Esophagus squamous epithelium (tissue), 4 donors: ENCODE results near the gene NLN.

Source experiments
- POLR2A ChIP-seq, 4 donors: fragments of 450-650 bp; IDR thresholded peaks; one replicate each; pipeline ENCODE4 v1.6.1; 2017; ENCODE audit warnings: antibody characterized with exemption in 4 of 4, mild to moderate bottlenecking in 4 of 4, moderate library complexity in 3 of 4
- TF ChIP-seq, protein P1 (sequence below), 6 experiments: fragments of 450-650 bp in 4 of 6; fragments of 200-600 bp in 2 of 6; sonication (generic) in 2 of 6; IDR thresholded peaks; one replicate each; pipeline ENCODE4 v1.5.1; 2016 to 2019; ENCODE audit warnings: antibody characterized with exemption in 6 of 6, mild to moderate bottlenecking in 4 of 6, moderate library complexity in 4 of 6

DNA sequence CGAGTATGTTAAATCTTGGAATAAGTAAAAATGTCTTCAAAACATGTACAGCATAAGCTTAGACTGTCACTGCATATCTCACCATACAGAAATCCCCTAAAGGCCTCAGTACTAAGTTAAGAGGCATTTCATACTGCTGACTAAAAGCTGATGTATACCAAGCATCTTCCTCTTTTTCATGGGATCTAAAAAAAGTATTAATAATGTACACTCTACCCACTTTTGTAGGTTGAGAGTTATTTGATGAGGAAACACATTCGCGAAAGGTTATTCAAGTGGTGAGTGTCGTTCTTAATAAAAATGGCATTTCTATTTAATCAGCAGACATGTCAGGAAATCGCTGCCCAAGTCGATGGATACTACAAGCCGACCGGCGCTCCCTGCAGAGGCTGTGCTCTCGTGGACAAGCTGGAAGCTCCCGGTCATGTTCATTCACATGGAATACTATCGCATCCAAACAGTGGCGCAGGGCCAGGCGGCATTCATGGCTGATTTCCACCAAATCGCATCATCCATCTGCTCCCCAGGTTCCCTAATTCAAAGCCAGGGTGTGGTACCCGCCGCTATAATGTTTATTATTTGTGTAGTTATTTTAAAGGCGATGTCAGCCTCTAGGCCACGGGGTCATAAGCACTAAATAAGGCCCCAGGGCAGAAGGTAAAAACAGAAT, 820 bp upstream of the NLN start:
- TF ChIP-seq, protein P1, sequence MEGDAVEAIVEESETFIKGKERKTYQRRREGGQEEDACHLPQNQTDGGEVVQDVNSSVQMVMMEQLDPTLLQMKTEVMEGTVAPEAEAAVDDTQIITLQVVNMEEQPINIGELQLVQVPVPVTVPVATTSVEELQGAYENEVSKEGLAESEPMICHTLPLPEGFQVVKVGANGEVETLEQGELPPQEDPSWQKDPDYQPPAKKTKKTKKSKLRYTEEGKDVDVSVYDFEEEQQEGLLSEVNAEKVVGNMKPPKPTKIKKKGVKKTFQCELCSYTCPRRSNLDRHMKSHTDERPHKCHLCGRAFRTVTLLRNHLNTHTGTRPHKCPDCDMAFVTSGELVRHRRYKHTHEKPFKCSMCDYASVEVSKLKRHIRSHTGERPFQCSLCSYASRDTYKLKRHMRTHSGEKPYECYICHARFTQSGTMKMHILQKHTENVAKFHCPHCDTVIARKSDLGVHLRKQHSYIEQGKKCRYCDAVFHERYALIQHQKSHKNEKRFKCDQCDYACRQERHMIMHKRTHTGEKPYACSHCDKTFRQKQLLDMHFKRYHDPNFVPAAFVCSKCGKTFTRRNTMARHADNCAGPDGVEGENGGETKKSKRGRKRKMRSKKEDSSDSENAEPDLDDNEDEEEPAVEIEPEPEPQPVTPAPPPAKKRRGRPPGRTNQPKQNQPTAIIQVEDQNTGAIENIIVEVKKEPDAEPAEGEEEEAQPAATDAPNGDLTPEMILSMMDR (IDR thresholded peaks at IDR 0.05), result no peak
- no peak for TF ChIP-seq POLR2A (IDR thresholded peaks at IDR 0.05)
